Progenitor cell of endocrine pancreas (in vitro differentiated cells): ENCODE measurements around the gene NME7. TPM values are rescaled to one million over a fixed set of nuclear protein-coding genes. Genes with fewer than 3 reads are reported as not detected.
"Not testable (repeated sequence)": the region's sequence is repeated elsewhere in the genome, so short reads cannot be mapped to it uniquely, and the experiment has no call there.

Experiments used
- DNase-seq: peaks from one replicate; pipeline ENCODE4 v3.0.0; 2021; ENCODE audit warnings: low spot score; ENCODE audit not compliant: unreplicated experiment
- H3K27ac Mint-ChIP-seq: 2 replicates; pipeline ENCODE4 v1.8.0; 2021; ENCODE audit warnings: mild to moderate bottlenecking, moderate library complexity, mixed read lengths
- H3K27me3 Mint-ChIP-seq: 2 replicates; pipeline ENCODE4 v1.8.0; 2021; ENCODE audit warnings: mixed read lengths
- H3K36me3 Mint-ChIP-seq: 2 replicates; pipeline ENCODE4 v1.8.0; 2022; ENCODE audit warnings: mixed read lengths; ENCODE audit not compliant: insufficient read depth
- H3K4me1 Mint-ChIP-seq: 2 replicates; pipeline ENCODE4 v1.8.0; 2021; ENCODE audit warnings: low read depth, mixed read lengths
- H3K4me3 Mint-ChIP-seq: 2 replicates; pipeline ENCODE4 v1.8.0; 2021; ENCODE audit warnings: low read depth, mild to moderate bottlenecking, moderate library complexity, mixed read lengths
- H3K9me3 Mint-ChIP-seq: 2 replicates; pipeline ENCODE4 v1.8.0; 2021; ENCODE audit warnings: low read depth, mixed read lengths
- CTCF ChIP-seq: fragments of 200-600 bp; sonication (generic); IDR thresholded peaks from one replicate; pipeline ENCODE4 v1.5.0; 2021; ENCODE audit warnings: antibody characterized with exemption, mild to moderate bottlenecking; ENCODE audit not compliant: unreplicated experiment
- total RNA-seq: library from RNA; stranded (reverse); gene quantifications from 2 replicates; pipeline ENCODE4 v1.2.1, GENCODE V29; 2021

The NME7 gene
- total RNA-seq, 1 donor from 2014 or later, result 32.7 TPM

- H3K27ac Mint-ChIP-seq, result no peak overlapping the region
- peaks cover 3% of the 10 kb centered on the region for H3K9me3 Mint-ChIP-seq
- H3K4me3 Mint-ChIP-seq, result no peak overlapping the region
- H3K4me1 Mint-ChIP-seq, result no peaks in the 10 kb centered on the region
- DNase-seq, result no peak
- H3K27me3 Mint-ChIP-seq, result no peaks in the 10 kb centered on the region
- TF ChIP-seq CTCF, result no peak
- H3K36me3 Mint-ChIP-seq, result peaks cover 2% of the 10 kb centered on the region
These were observed 187.4 kb downstream of the NME7 start for GRCh38 chr1:169180174-169180573.

- not testable (repeated sequence) for DNase-seq, H3K4me3 Mint-ChIP-seq, H3K36me3 Mint-ChIP-seq, H3K4me1 Mint-ChIP-seq, H3K9me3 Mint-ChIP-seq, H3K27ac Mint-ChIP-seq, H3K27me3 Mint-ChIP-seq
These were observed 188.2 kb downstream of the NME7 start for GRCh38 chr1:169179431-169179830.

- H3K27ac Mint-ChIP-seq, result no peak overlapping the region
These were observed 192.1 kb downstream of the NME7 start for GRCh38 chr1:169175461-169175860.

GRCh38 chr1:169163059-169163458, 204.5 kb downstream of the NME7 start:
- Mint-ChIP-seq H3K27ac (no peak overlapping the region), H3K9me3 (no peaks in the 10 kb centered on the region), H3K36me3 (peaks cover 4% of the 10 kb centered on the region), H3K27me3 (no peaks in the 10 kb centered on the region), H3K4me1 (peaks cover 2% of the 10 kb centered on the region), H3K4me3 (no peak overlapping the region)
- no peak for DNase-seq
- no peak for TF ChIP-seq CTCF

More at GRCh38 chr1:169175461-169175860, 192.1 kb downstream of the NME7 start:
- Mint-ChIP-seq H3K27me3 (no peaks in the 10 kb centered on the region), H3K4me3 (no peak overlapping the region), H3K9me3 (peaks cover 3% of the 10 kb centered on the region), H3K36me3 (peaks cover 2% of the 10 kb centered on the region), H3K4me1 (peaks cover 5% of the 10 kb centered on the region)
- no peak for TF ChIP-seq CTCF
- no peak for DNase-seq

- H3K9me3 Mint-ChIP-seq, result no peaks in the 10 kb centered on the region
- peaks cover 4% of the 10 kb centered on the region for H3K36me3 Mint-ChIP-seq
- no peak overlapping the region for H3K27ac Mint-ChIP-seq
- no peaks in the 10 kb centered on the region for H3K27me3 Mint-ChIP-seq
- no peak for TF ChIP-seq CTCF
- H3K4me1 Mint-ChIP-seq, result peaks cover 6% of the 10 kb centered on the region
- no peak overlapping the region for H3K4me3 Mint-ChIP-seq
- no peak for DNase-seq
These were observed 206.0 kb downstream of the NME7 start for GRCh38 chr1:169161496-169162194.

GRCh38 chr1:169160845-169161495, 206.6 kb downstream of the NME7 start:
- H3K4me1 Mint-ChIP-seq, result peaks cover 6% of the 10 kb centered on the region

More at GRCh38 chr1:169160845-169161495, 206.6 kb downstream of the NME7 start:
- Mint-ChIP-seq H3K9me3 (no peaks in the 10 kb centered on the region), H3K27ac (no peak overlapping the region), H3K4me3 (no peak overlapping the region), H3K36me3 (peaks cover 4% of the 10 kb centered on the region), H3K27me3 (no peaks in the 10 kb centered on the region)
- DNase-seq, result no peak
- no peak for TF ChIP-seq CTCF
